Measurements from ENCODE around the gene PTS.

The PTS gene

DNA sequence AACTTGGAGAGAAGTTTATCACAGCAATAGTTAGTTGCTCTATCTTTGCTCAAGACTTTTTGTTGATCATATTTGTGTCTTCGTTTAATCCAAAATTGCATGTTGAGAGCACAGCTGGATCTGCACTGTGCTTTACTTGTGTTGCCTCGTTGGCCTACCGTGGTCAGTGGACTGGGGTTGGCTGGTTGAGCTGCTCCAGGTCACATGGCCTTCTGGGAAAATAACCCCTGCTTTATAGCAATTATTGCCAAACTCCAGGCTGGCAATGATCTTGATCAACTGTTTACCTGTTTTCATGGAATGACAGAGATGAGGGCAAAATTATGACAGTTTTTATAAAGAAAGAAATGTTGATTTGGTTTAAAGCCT, 40.2 kb downstream of the PTS start:
- no peak for DNase-seq (ENCODE audit: low spot score)

DNA sequence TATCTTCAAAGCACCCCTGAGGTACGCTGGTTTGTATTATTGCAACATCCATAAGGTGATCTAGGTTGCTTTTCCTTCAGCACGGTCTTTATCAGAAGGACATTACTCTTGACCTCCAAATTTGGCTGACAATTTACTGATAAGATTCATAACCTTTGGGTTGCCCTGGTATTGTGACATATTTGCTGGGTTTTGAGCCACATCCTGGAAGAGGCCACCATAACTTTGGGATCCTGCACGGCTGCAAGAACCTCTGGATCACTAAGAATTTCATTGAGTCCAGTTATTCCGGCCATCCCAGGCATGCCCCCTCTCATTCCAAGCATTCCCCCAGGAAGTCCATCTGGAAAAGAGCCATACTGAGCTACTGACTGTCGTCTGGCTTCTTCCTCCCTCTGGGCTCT, 41.0 kb downstream of the PTS start:
- DNase-seq (ENCODE audit: low spot score) = no peak

DNA sequence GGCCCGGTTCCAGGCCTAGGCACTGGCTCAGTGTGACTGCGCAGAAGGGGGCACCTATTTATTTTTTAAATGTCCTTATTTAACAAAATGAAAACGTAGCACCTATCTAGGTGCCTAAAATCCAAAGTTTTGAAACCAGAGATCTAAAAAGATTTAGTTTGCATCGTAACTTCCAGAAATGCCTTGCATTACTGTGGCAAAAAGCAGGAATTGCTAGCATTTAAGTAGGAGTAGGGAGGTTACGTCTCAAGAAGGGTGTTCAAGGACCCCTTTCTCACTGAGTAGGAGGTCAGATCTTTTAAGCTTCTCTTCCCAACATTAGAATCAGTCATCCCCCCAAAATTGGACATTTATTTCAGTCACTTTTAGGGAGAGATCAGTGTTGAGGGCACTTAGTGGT, 42.2 kb downstream of the PTS start:
- DNase-seq (ENCODE audit: low spot score) = no peak

DNA sequence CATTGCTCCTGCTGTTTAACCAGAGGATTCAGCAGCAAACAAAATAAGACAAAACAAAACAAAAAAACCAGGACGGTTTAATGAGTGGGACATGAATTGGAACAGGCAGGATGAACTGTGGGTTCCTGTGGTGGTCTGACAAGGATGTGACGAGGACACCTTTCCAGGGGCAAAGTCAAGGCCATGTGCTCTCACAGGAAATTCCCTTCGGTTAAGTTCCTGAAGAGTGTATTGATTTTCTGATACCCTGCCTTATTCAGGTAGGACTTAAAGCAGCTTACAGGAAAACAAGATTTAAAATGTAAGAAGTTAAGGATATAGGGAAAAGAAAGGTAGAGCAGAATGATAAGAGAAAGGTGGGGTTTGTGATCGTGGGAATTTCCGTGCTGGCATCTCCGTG, 42.9 kb downstream of the PTS start:
- no peak for DNase-seq (ENCODE audit: low spot score)

DNA sequence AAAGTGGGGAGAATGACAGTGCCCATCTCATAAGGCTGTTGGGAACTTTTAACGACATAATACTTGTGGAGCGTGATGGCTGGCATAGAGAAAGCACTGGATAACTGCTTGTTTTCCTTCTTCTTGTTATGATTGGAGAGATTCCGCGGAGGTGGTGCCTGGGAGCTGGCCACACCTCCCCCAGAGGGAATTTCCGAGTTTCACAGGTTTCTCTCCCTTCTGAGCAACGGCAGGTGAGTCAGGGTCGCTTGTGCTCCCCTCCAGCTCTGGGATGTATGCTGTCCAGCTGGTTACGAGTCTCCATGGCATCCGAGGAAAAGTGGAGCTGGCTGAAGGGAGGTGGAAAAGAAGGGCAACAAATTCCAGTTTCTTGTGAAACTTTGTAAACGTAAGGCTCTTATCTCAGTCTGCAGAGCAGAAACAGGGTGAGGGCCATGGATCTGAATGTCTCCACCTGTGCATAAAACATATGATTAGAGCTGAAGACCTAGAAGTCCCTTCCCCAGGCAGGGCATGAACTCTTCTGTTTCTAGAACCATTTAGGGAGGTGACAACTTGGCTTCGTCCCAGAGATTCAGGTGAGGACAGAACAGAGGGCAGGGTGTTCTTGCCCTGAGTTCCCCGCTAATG, 44.4 kb downstream of the PTS start:
- no peak for DNase-seq (ENCODE audit: low spot score)

DNA sequence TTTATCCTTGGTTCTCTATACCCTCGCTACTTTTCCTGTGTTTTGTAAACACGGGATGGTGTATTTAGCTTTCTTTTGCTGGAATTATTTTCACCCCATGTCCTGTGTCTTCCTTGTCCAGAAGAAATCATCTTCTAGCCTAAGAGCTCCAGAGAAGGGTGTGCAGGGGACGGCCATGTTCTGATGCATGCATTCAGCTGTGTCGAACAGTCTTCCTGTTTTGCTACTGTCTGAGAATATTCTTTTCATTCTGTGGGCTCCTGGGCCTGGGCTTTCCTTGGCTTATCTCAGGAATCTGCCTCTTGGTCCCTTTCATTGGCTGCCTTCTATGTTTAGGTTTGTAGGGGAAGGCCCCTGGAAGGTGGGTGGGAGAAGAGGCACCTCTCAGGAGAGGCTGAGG, 45.0 kb downstream of the PTS start:
- DNase-seq (ENCODE audit: low spot score) = no peak

DNA sequence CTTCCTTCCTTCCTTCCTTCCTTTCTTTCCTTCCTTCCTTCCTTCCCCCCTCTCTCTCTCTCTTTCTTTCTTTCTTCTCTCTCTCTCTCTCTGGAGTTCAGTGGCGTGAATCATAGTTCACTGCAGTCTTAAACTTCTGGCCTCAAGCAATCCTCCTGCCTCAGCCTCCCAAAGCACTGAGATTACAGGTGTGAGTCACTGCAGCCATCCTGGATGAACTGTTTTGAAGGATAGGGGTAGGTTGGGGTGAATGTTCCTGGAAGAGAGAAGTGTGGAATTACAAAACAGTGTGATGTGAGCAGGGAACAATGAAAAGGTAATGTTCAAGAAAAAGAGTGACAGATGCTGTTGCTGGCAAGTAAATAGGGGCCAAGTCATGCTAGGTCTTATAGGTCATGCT, 46.8 kb downstream of the PTS start:
- no peak for DNase-seq (ENCODE audit: low spot score)

DNA sequence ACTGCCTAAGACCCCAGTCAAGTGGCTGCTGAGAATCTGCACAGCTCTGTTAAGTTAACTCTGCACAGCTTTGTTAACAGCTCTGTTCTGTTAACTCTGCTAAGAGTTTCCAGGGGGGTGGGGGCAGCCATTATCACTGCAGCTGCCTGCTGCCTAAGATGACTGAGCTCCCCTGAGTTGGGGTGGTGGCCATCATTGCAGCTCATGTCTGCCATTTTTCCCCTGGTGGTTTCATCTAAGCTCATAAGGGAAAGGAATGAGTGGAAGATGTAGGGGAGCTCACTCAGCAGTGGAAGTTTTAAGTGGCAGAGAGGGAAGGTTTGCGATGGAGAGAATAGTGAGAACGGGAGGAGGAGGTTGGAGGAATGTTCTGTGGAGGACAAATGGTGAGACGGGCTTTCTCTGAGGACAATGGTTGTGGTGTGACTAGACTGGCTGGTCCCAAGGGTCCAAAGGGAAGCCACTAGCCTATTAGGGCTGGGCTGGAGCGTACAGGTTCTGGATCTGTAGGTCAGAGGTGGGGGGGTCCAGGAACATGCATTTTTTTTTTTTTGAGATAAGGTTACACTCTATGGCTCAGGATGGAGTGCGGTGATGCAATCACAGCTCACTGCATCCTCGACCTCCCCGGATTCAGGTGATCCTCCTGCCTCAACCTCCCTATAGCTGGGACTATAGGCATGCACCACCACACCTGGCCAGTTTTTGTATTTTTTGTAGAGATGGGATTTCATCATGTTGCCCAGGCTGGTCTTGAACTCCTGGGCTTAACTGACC, 48.0 kb downstream of the PTS start:
- no peak for DNase-seq (ENCODE audit: low spot score)

DNA sequence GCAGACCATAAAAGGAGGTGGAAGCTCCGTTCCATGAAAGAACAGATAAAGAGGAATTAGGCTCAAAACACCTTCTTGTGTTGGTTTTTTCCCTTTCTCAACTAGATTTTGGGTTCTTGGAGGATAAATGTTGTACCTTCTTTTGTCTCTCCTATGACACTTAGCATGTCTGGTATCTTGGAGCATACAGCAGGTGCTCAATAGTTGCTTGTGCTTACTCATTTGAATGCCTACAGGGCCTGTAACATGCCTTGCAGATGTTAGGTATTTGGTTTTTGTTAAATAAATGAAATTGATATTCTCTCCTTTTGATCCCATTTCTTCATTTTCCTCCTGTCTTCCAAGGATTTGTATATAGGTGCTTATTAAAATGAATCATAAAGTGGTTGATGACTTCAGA, 50.8 kb downstream of the PTS start:
- no peak for DNase-seq (ENCODE audit: low spot score)

DNA sequence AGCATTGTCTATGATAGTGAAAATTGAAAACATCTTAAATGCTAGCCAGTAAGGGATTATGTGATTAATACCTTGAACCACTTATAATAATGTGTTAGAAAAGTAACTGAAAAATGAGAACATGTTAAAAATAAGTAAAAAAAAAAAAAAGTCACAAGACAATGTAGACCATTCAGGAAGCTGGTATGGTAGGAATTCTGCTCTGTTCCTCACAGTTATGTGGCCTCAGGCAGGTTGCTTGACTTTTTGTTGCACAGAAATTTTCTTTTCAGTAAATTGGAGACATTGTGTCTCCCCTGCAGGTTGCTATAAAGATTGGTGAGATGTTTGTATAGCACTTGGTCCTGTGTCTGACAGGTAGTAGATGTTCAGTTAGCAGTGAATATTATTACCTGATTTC, 51.7 kb downstream of the PTS start:
- peak; percentile 40 for DNase-seq (ENCODE audit: low spot score)

DNA sequence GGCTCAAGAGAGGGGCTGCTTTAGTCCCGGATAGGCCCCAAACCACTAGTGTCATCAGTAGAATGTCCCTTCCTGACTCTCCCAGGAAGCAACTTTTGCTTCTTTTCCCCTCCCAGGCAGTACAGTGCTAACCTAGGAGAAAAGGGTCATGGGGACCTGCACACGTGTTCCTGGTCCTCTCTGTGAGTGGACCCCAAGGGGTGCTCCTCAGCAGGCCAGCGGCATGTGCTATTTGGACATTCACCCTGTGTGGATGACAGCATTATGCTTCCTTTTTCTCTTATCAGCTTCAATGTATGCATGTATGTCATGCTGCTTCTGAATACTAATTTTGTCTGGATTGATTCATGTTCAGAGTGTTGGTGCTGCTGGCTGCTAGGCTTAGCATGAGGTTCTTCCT, 52.6 kb downstream of the PTS start:
- no peak for DNase-seq (ENCODE audit: low spot score)

DNA sequence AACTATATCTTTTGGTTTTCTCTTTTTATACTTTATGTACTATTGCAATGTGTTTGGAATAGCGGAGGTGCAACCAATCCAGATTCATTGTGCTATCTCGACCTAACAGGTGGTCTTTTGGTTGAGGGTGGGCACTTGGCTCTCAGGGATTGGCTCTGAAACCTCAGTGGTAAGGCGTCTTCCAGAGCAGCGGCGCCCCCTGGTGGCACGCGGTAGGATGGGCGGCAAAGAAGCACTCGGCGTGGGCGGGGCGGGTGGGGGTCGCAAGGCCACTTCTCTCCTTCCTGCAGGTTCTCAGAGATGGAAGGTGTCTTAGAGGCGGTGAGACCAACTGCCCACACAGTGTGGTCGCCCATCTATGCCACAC, 53.7 kb downstream of the PTS start:
- peak; percentile 79 for DNase-seq (ENCODE audit: low spot score)

DNA sequence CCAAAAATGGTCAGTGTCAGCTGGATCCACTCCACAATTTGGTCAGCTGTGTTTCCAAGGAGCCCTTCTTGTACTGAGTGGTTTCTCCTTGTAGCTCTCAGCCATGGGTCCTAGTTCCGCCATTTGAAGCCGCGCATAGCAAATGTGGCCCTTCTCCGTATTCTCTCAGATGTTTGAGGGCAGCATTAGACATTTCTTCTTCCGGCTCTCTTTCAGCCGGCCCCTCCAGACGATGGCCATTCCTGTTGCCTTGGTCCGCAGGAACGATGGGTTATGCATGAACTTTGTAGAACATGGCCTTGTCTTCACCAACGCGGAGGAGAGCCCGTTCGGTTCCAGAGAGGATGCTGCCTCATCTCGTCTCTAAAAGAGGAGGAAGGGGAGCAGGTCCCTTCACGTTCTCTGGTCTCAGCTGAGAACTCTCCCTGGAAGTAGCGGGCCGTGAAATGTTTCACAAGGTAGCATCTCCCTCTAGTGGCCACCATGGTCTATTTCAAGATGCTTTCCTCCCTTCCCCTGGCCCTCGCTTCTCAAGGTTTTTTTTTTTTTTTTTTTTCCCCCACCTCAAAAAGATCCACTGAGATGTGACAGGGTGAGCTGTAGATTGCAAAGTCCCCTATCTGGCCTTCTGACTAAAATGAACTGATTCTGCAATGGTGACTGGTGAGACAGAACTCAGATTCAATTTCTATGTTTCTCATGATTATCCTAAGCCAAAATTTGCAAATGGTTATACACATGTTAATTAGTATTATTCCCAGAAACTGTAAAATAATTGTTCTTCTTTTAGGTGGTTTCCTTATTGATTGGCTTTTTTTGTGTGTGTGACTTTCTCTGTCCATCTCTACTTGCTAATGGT, 54.3 kb downstream of the PTS start:
- DNase-seq (ENCODE audit: low spot score) = peak; percentile 83

DNA sequence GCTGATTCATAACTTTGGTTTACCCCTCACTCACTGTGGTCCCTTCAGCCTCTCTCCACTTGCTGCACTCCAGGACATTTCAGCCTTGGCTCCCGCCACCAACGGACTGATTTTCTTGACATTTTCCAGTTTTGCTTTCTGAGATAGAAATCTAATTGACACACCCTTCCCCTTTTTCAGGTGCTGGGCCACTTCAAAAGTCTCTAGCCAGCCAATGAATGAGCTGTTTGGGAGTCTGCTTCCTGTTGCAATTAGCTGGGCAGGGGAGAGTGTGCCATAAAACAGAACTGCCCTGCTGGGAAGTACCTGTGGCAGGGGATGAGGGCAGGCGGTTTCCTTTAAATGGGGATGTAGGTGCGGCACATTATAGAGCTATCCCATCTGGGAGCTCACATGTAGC, 55.5 kb downstream of the PTS start:
- no peak for DNase-seq (ENCODE audit: low spot score)

All from AG20443 (cell line).